Measurements from ENCODE around the gene GPR151. TPM values are rescaled to one million over a fixed set of nuclear protein-coding genes. Genes with fewer than 3 reads are reported as not detected.

GPR151 gene
- total and polyA plus RNA-seq, 9 of the 15 experiments (the other 6 are each of a cell fraction or from before 2014, with no cell fraction given): 0.06 TPM; not detected in 8

DNA sequence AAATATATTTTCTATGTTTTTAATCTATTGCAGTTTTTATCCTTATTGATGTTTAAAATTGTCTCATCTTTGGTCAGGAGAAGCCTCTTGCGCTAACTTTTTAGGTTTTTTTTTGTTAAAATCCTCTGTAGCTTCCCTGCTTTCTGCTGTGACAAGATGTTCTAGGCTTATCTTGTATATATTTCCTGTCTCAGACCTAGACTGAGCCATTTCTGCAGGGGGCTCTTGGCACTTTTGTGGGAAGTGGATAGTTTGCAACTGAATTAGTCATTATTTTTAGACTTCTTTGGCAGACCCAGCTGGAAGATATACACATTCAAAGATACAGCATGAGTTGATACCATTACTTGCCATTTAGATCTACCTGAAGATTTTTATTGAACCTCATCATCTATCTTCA, 40.1 kb downstream of the GPR151 start:
- H2AFZ ChIP-seq (ENCODE audit: low read depth, low read length): no peak overlapping the region
- FAIRE-seq (no peak), DNase-seq (ENCODE audit: extremely low read depth in 1 of 4, low spot score in 3 of 4) (no peak), ATAC-seq (no peak)
- TF ChIP-seq TAL1 (IDR thresholded peaks at IDR 0.05) (no peak), FOXP1 (CRISPR knock-in tag; IDR thresholded peaks at IDR 0.05) (no peak), ZNF696 (CRISPR knock-in tag; conservative IDR thresholded peaks at IDR 0.05) (no peak), ZBTB8A (IDR thresholded peaks at IDR 0.05; ENCODE audit: partially characterized antibody) (no peak), PHF8 (IDR thresholded peaks at IDR 0.05; ENCODE audit: borderline replicate concordance, low read length) (no peak), ARHGAP35 (IDR thresholded peaks at IDR 0.05; ENCODE audit: partially characterized antibody) (no peak), MTA1 (IDR thresholded peaks at IDR 0.05; ENCODE audit: borderline replicate concordance) (no peak), ZSCAN29 (IDR thresholded peaks at IDR 0.05) (no peak), ZNF347 (CRISPR knock-in tag; IDR thresholded peaks at IDR 0.05; ENCODE audit: low read depth) (no peak), POLR2AphosphoS2 (IDR thresholded peaks at IDR 0.05; ENCODE audit: low read length) (no peak), ETS2 (tag; IDR thresholded peaks at IDR 0.05; ENCODE audit: borderline replicate concordance, poor library complexity, severe bottlenecking) (no peak), ZNF699 (CRISPR knock-in tag; IDR thresholded peaks at IDR 0.05; ENCODE audit: insufficient replicate concordance) (no peak), MAZ (CRISPR knock-in tag; conservative IDR thresholded peaks at IDR 0.05 in 1 of 2, IDR thresholded peaks at IDR 0.05 in 1 of 2) (no peak), PHB2 (IDR thresholded peaks at IDR 0.05; ENCODE audit: low read depth) (no peak)
- TF ChIP-seq, protein P1, sequence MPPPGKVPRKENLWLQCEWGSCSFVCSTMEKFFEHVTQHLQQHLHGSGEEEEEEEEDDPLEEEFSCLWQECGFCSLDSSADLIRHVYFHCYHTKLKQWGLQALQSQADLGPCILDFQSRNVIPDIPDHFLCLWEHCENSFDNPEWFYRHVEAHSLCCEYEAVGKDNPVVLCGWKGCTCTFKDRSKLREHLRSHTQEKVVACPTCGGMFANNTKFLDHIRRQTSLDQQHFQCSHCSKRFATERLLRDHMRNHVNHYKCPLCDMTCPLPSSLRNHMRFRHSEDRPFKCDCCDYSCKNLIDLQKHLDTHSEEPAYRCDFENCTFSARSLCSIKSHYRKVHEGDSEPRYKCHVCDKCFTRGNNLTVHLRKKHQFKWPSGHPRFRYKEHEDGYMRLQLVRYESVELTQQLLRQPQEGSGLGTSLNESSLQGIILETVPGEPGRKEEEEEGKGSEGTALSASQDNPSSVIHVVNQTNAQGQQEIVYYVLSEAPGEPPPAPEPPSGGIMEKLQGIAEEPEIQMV (tag; conservative IDR thresholded peaks at IDR 0.05; ENCODE audit: low read depth): no peak
- in situ Hi-C loops (cut with MboI) (no loop called here), intact Hi-C loops (cut with micrococcal nuclease) (no loop called here)
- BruUV-seq (replicated peaks): no TSS peak
- H3K9ac ChIP-seq (ENCODE audit: insufficient read depth in 1 of 2, low read depth in 2 of 2, low read length in 2 of 2): no peak overlapping the region
- no peaks in the 10 kb centered on the region for H3K27me3 ChIP-seq (ENCODE audit: control insufficient read depth in 2 of 2, insufficient read depth in 2 of 2, low read length in 2 of 2)
- POLR2A ChIA-PET: interaction anchor here (0.6 to 1.6 kb wide), 2 partner anchors 8 to 66 kb away, joined by 3 read pairs; no protein-coding TSS in a partner anchor
- H3K36me3 ChIP-seq (ENCODE audit: control insufficient read depth, insufficient read depth, low read length): peaks cover 94% of the 10 kb centered on the region
- 95% methylated on average over 1 of the region's 1 CpG for WGBS (ENCODE audit: insufficient coverage, low coverage, missing lambda C conversion rate)
- no peak overlapping the region for H3K4me2 ChIP-seq (ENCODE audit: insufficient read depth, low read length)
- H3K9me1 ChIP-seq (ENCODE audit: control insufficient read depth, insufficient read depth, low read length): no peaks in the 10 kb centered on the region
- H3K9me3 ChIP-seq (replicated peaks; ENCODE audit: control insufficient read depth, insufficient read depth, low read depth, low read length): no peaks in the 10 kb centered on the region
- no peaks in the 10 kb centered on the region for H4K20me1 ChIP-seq (replicated peaks; ENCODE audit: control insufficient read depth, insufficient read depth, low read length)
- CTCF ChIA-PET (ENCODE audit: low intra/inter-chr PET ratio): no interaction called here
- H3K4me1 ChIP-seq (replicated peaks in 1 of 2; ENCODE audit: control insufficient read depth in 2 of 2, insufficient read depth in 2 of 2, low read length in 2 of 2): no peaks in the 10 kb centered on the region
- no peak overlapping the region for H3K4me3 ChIP-seq
- no peaks in the 10 kb centered on the region; the same call in 1 of the 3 replicates for H3K79me2 ChIP-seq (ENCODE audit: control insufficient read depth, insufficient read depth, low read length)
- H3K27ac ChIP-seq (ENCODE audit: extremely low read depth, low read depth, low read length): no peak overlapping the region

Data from K562 (cell line).